Naive thymus-derived CD4-positive, alpha-beta T cell (primary cell): Measurements from ENCODE around the gene CCDC83. TPM values are rescaled to one million over a fixed set of nuclear protein-coding genes. Genes with fewer than 3 reads are reported as not detected.

Source experiments
- ATAC-seq: fragments of 150-1000 bp; cut with Tn5 transposase; 2 replicates; pipeline ENCODE4 v1.10.0; 2021; ENCODE audit warnings: mild to moderate bottlenecking, moderate library complexity
- CTCF ChIA-PET: fragments of 350-600 bp; sonication (Branson Sonifier 250); formaldehyde crosslinking; loops from one replicate; lab custom pipeline; 2021; ENCODE audit warnings: antibody characterized with exemption; lab: Charles Lee
- POLR2A ChIA-PET: fragments of 350-600 bp; sonication (Branson Sonifier 250); formaldehyde crosslinking; loops from one replicate; lab custom pipeline; 2021; ENCODE audit warnings: antibody characterized with exemption, inconsistent platforms; lab: Charles Lee
- DNase-seq, 9 donors: peaks; one replicate each; pipeline versions ENCODE4 v3.0.0 to v3.0.0-alpha.2; 2020 to 2022; ENCODE audit warnings: mixed read lengths in 1 of 9
- H3K27ac ChIP-seq: one replicate; pipeline ENCODE4 v1.7.0; 2013; ENCODE audit warnings: mild to moderate bottlenecking, low read depth, low read length, moderate library complexity
- H3K27me3 ChIP-seq, 2 donors: one replicate each; pipeline ENCODE4 v1.7.0; 2013; ENCODE audit warnings: low read length in 2 of 2, mild to moderate bottlenecking in 2 of 2, moderate library complexity in 2 of 2; ENCODE audit not compliant: control insufficient read depth in 2 of 2, insufficient read depth in 2 of 2
- H3K36me3 ChIP-seq, 3 experiments: 1 replicate in 2 of 3; 2 replicates in 1 of 3; pipeline ENCODE4 v1.7.0; 2013; ENCODE audit warnings: low read length in 3 of 3, mild to moderate bottlenecking in 3 of 3, moderate library complexity in 1 of 3; ENCODE audit not compliant: insufficient read depth in 3 of 3, control insufficient read depth in 2 of 3
- H3K4me1 ChIP-seq, 2 donors: one replicate each; pipeline ENCODE4 v1.7.0; 2013; ENCODE audit warnings: low read length in 2 of 2, mild to moderate bottlenecking in 2 of 2, moderate library complexity in 1 of 2; ENCODE audit not compliant: control insufficient read depth in 2 of 2, insufficient read depth in 2 of 2
- H3K4me3 ChIP-seq: 2 replicates; pipeline ENCODE4 v1.7.0; 2013; ENCODE audit warnings: mild to moderate bottlenecking, low read length
- H3K9me3 ChIP-seq, 3 experiments: 1 replicate in 2 of 3; 2 replicates in 1 of 3; pipeline ENCODE4 v1.7.0; 2013; ENCODE audit warnings: low read length in 3 of 3; ENCODE audit not compliant: control insufficient read depth in 2 of 3
- H3K27ac Mint-ChIP-seq, 9 donors: one replicate each; pipeline ENCODE4 v1.8.0; 2020 to 2022; ENCODE audit warnings: mixed read lengths in 9 of 9, mild to moderate bottlenecking in 8 of 9, moderate library complexity in 5 of 9, inconsistent platforms in 2 of 9
- H3K27me3 Mint-ChIP-seq, 5 donors: one replicate each; pipeline ENCODE4 v1.8.0; 2021 to 2022; ENCODE audit warnings: mixed read lengths in 5 of 5, mild to moderate bottlenecking in 1 of 5
- H3K36me3 Mint-ChIP-seq, 5 donors: one replicate each; pipeline ENCODE4 v1.8.0; 2020 to 2022; ENCODE audit warnings: mixed read lengths in 5 of 5, mild to moderate bottlenecking in 3 of 5, inconsistent platforms in 1 of 5
- H3K4me1 Mint-ChIP-seq, 7 donors: one replicate each; pipeline ENCODE4 v1.8.0; 2020 to 2022; ENCODE audit warnings: mixed read lengths in 7 of 7, mild to moderate bottlenecking in 3 of 7, inconsistent platforms in 1 of 7
- H3K4me3 Mint-ChIP-seq, 10 donors: one replicate each; pipeline ENCODE4 v1.8.0; 2020 to 2022; ENCODE audit warnings: mild to moderate bottlenecking in 10 of 10, mixed read lengths in 10 of 10, moderate library complexity in 6 of 10, inconsistent platforms in 2 of 10
- H3K9me3 Mint-ChIP-seq, 11 donors: one replicate each; pipeline ENCODE4 v1.8.0; 2020 to 2022; ENCODE audit warnings: mixed read lengths in 11 of 11, mild to moderate bottlenecking in 4 of 11, inconsistent platforms in 1 of 11, moderate library complexity in 1 of 11
- intact Hi-C, 2 donors: fragments of 100-400 bp; cut with micrococcal nuclease; formaldehyde crosslinking; loops; one replicate each; pipeline ENCODE4 v1.15.1; 2023
- polyA plus RNA-seq, 2 donors: library from polyadenylated mRNA; unstranded; fragments of 300-500 nt; fragmentation: Illumina TruSeq; gene quantifications; one replicate each; pipeline ENCODE4 v1.2.3, GENCODE V29; 2021
- total RNA-seq, 6 experiments: library from RNA in 5 of 6; stranded (reverse) in 5 of 6; gene quantifications; 1 replicate in 5 of 6; 2 replicates in 1 of 6; pipeline ENCODE4 v1.2.3 and lab custom pipeline; 2021 to 2026

The CCDC83 gene
- total and polyA plus RNA-seq, 7 experiments from 2014 or later: not detected

GRCh38 chr11:85874265-85874664 lies 19.1 kb downstream of the CCDC83 start:
- Mint-ChIP-seq H3K27ac (no peak overlapping the region), H3K4me1 (no peaks in the 10 kb centered on the region), H3K36me3 (no peaks in the 10 kb centered on the region), H3K27me3 (peaks cover 0 to 3% (median 0%) of the 10 kb centered on the region in 5 donors), H3K9me3 (no peaks in the 10 kb centered on the region), H3K4me3 (no peak overlapping the region)
- H3K27me3 ChIP-seq: no peaks in the 10 kb centered on the region
- H3K27ac ChIP-seq: no peak overlapping the region
- ChIA-PET POLR2A (no interaction called here), CTCF (no interaction called here)
- no peak for ATAC-seq
- no peaks in the 10 kb centered on the region for H3K4me1 ChIP-seq
- no peak for DNase-seq
- no peaks in the 10 kb centered on the region for H3K9me3 ChIP-seq
- intact Hi-C loops: no loop called here
- no peaks in the 10 kb centered on the region for H3K36me3 ChIP-seq
- H3K4me3 ChIP-seq: no peak overlapping the region

GRCh38 chr11:85875505-85875904 lies 20.3 kb downstream of the CCDC83 start:
- H3K4me1 ChIP-seq: no peaks in the 10 kb centered on the region
- no peaks in the 10 kb centered on the region for H3K9me3 ChIP-seq
- no peak overlapping the region for H3K4me3 Mint-ChIP-seq
- peaks cover 0 to 4% (median 0%) of the 10 kb centered on the region in 5 donors for H3K27me3 Mint-ChIP-seq
- ChIA-PET CTCF (no interaction called here), POLR2A (no interaction called here)
- ATAC-seq (no peak), DNase-seq (no peak)
- no peaks in the 10 kb centered on the region for H3K9me3 Mint-ChIP-seq
- H3K4me1 Mint-ChIP-seq: no peaks in the 10 kb centered on the region
- H3K36me3 Mint-ChIP-seq: no peaks in the 10 kb centered on the region
- no peak overlapping the region for H3K4me3 ChIP-seq
- no peaks in the 10 kb centered on the region for H3K36me3 ChIP-seq
- H3K27me3 ChIP-seq: no peaks in the 10 kb centered on the region
- intact Hi-C loops: no loop called here
- no peak overlapping the region for H3K27ac Mint-ChIP-seq
- no peak overlapping the region for H3K27ac ChIP-seq

- Histone ChIP-seq H3K27ac (no peak overlapping the region), H3K27me3 (no peaks in the 10 kb centered on the region), H3K4me3 (no peak overlapping the region), H3K36me3 (no peaks in the 10 kb centered on the region), H3K9me3 (no peaks in the 10 kb centered on the region), H3K4me1 (no peaks in the 10 kb centered on the region)
- peaks cover 0 to 16% (median 6%) of the 10 kb centered on the region in 5 donors for H3K27me3 Mint-ChIP-seq
- POLR2A ChIA-PET: no interaction called here
- CTCF ChIA-PET: no interaction called here
- intact Hi-C loops: no loop called here
- H3K36me3 Mint-ChIP-seq: peaks cover 0 to 4% (median 0%) of the 10 kb centered on the region in 5 donors
- no peak for DNase-seq
- no peak for ATAC-seq
- no peak overlapping the region for H3K27ac Mint-ChIP-seq
- no peaks in the 10 kb centered on the region for H3K4me1 Mint-ChIP-seq
- H3K9me3 Mint-ChIP-seq: no peaks in the 10 kb centered on the region
- H3K4me3 Mint-ChIP-seq: no peak overlapping the region
These were observed 29.4 kb downstream of the CCDC83 start for GRCh38 chr11:85884581-85885021.

- peaks cover 0 to 4% (median 0%) of the 10 kb centered on the region in 5 donors for H3K36me3 Mint-ChIP-seq
- POLR2A ChIA-PET: no interaction called here
- no peaks in the 10 kb centered on the region for H3K9me3 Mint-ChIP-seq
- CTCF ChIA-PET: no interaction called here
- H3K27ac Mint-ChIP-seq: no peak overlapping the region
- no peak overlapping the region for H3K27ac ChIP-seq
- DNase-seq (no peak), ATAC-seq (no peak)
- H3K36me3 ChIP-seq: no peaks in the 10 kb centered on the region
- H3K4me1 Mint-ChIP-seq: no peaks in the 10 kb centered on the region
- H3K9me3 ChIP-seq: no peaks in the 10 kb centered on the region
- peaks cover 0 to 16% (median 6%) of the 10 kb centered on the region in 5 donors for H3K27me3 Mint-ChIP-seq
- H3K4me1 ChIP-seq: no peaks in the 10 kb centered on the region
- no peak overlapping the region for H3K4me3 ChIP-seq
- intact Hi-C loops: no loop called here
- no peaks in the 10 kb centered on the region for H3K27me3 ChIP-seq
- no peak overlapping the region for H3K4me3 Mint-ChIP-seq
These were observed 31.2 kb downstream of the CCDC83 start for GRCh38 chr11:85886089-85887056.

- DNase-seq (no peak), ATAC-seq (no peak)
- Histone ChIP-seq H3K9me3 (no peaks in the 10 kb centered on the region), H3K27me3 (no peaks in the 10 kb centered on the region), H3K36me3 (no peaks in the 10 kb centered on the region), H3K4me1 (no peaks in the 10 kb centered on the region), H3K27ac (no peak overlapping the region), H3K4me3 (no peak overlapping the region)
- Mint-ChIP-seq H3K36me3 (no peaks in the 10 kb centered on the region), H3K4me1 (no peaks in the 10 kb centered on the region), H3K27me3 (peaks cover 0 to 7% (median 0%) of the 10 kb centered on the region in 5 donors), H3K27ac (no peak overlapping the region), H3K9me3 (no peaks in the 10 kb centered on the region), H3K4me3 (no peak overlapping the region)
- ChIA-PET POLR2A (no interaction called here), CTCF (no interaction called here)
- intact Hi-C loops: no loop called here
These were observed 33.9 kb downstream of the CCDC83 start for GRCh38 chr11:85889108-85889507.

GRCh38 chr11:85889676-85890579 lies 34.7 kb downstream of the CCDC83 start:
- Histone ChIP-seq H3K4me1 (no peaks in the 10 kb centered on the region), H3K27me3 (no peaks in the 10 kb centered on the region), H3K27ac (no peak overlapping the region), H3K9me3 (no peaks in the 10 kb centered on the region), H3K4me3 (no peak overlapping the region), H3K36me3 (no peaks in the 10 kb centered on the region)
- CTCF ChIA-PET: no interaction called here
- no peak for ATAC-seq
- intact Hi-C loops: no loop called here
- H3K36me3 Mint-ChIP-seq: no peaks in the 10 kb centered on the region
- no peak overlapping the region for H3K27ac Mint-ChIP-seq
- no peak for DNase-seq
- no peaks in the 10 kb centered on the region for H3K9me3 Mint-ChIP-seq
- peaks cover 0 to 7% (median 0%) of the 10 kb centered on the region in 5 donors for H3K27me3 Mint-ChIP-seq
- POLR2A ChIA-PET: no interaction called here
- no peaks in the 10 kb centered on the region for H3K4me1 Mint-ChIP-seq
- no peak overlapping the region for H3K4me3 Mint-ChIP-seq
